ENCODE results near the gene HDAC9. TPM values are rescaled to one million over a fixed set of nuclear protein-coding genes. Genes with fewer than 3 reads are reported as not detected.
A peak's percentile ranks its signal among the peaks of the same experiment; 100 is the strongest.

Gene HDAC9
- under 1 TPM; 0.69 to 0.94 TPM for total RNA-seq

DNA sequence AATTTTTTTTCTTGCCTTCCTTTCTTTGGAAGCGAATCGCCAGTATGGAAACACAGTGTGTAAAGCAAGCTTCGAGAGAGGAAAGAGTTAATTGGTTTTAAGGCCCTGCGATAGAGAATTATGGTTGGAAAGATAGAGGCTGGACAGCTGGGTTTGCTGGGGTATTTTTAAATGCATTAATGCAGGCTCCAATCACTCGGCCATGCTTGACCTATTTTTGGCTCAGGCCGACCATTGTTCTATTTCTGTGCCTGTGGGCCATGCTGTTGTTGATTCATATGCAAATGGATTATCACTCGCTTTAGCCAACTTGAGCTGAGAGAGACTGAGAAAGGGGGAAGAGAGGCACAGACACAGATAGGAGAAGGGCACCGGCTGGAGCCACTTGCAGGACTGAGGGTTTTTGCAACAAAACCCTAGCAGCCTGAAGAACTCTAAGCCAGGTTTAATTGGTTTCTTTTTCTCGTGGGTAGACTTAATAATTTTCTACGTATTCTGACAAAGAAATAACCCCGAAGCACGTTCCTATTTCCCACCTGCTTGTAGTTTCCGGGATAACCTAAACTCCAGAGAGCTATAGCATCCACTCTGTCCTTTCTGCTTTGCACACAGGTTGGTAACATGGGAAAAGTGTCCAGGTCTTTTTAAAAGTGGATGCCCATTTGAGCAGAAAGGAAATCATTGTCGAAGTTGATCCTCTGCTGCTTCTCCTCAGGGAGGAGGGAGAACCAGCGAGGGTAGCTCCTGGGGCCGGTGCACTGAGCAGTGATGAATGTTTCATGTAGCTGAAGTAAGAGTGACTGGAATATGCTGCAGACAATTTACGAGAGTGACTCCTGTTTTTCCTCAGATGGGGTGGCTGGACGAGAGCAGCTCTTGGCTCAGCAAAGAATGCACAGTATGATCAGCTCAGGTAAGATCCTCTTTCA is at the start of gene HDAC9:
Gene HDAC9, plus strand, starts transcription at position 338 of the 929 bp plus-strand sequence. Its CDS starts 554 bp downstream, at position 892.
- H3K36me3 Mint-ChIP-seq (ENCODE audit: low read depth) = no peaks in the 10 kb centered on the region
- DNase-seq (no peak), ATAC-seq (no peak)
- no peaks in the 10 kb centered on the region for H3K9me3 Mint-ChIP-seq (ENCODE audit: low read depth)
- CTCF ChIA-PET = interaction anchor here (1.2 kb wide), 1 partner anchor 27 kb away, joined by 3 read pairs; no protein-coding TSS in a partner anchor
- intact Hi-C loops (cut with DNase I, micrococcal nuclease) = no loop called here
- peaks cover 9% of the 10 kb centered on the region for H3K27me3 Mint-ChIP-seq
- no peak within 1 kb of the TSS for H3K27ac Mint-ChIP-seq
- H3K4me3 Mint-ChIP-seq = peak within 1 kb of the TSS; percentile 6
- POLR2A ChIA-PET = no interaction called here
- H3K4me1 Mint-ChIP-seq = peaks cover 14% of the 10 kb centered on the region

DNA sequence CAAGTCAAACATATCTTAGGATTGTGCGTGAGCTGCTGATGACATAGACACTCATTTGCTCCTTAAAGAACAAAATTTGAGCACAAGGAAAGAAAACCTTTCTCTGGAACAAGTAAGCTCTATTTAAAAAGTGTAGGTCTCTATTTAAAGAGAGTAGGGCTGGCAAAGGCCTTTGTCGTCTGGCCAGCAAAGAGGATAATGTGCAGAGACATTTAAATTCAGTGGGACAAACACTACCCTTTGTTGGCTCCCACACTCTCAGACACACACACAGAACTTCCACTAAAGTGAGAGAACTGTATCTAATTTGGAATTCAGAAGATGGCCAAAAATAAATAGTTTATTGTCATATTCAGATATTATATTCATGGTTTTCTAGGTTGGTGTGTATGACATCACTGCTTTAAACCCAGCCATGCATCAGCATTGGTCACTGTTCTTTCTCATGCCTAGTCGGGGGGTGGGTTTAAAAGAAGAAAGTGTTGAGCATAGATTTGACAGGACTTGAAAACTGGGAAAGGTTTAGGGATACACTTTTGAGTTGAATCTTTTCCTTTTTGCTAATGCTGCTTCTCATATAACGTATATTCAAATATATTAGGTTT is 49.5 kb upstream of the HDAC9 start:
- Mint-ChIP-seq H3K4me3 (no peak overlapping the region), H3K9me3 (ENCODE audit: low read depth) (no peaks in the 10 kb centered on the region), H3K4me1 (no peaks in the 10 kb centered on the region), H3K36me3 (ENCODE audit: low read depth) (no peaks in the 10 kb centered on the region), H3K27ac (no peak overlapping the region), H3K27me3 (no peaks in the 10 kb centered on the region)
- intact Hi-C loops (cut with DNase I, micrococcal nuclease) = no loop called here
- no peak for DNase-seq
- ChIA-PET POLR2A (no interaction called here), CTCF (no interaction called here)
- ATAC-seq = no peak

DNA sequence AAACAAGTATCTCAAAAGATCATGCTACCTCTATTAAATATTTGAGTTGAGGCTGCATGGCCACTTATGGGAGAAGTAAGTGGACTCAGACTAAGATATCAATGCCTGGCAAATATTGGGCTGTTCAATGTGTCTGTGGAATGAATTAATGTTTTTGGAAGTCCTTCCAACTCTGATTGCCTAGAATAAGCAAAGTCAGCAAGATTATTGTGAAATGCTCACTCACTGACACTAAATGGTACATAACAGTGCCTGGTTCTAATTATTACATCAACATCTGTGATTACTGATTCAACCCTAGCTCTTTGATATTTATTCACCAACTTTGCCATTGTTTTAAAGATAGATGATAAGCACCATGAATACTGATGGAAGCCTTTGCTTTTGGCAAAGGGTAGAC is 45.5 kb upstream of the HDAC9 start:
- Mint-ChIP-seq H3K27ac (no peak overlapping the region), H3K27me3 (no peaks in the 10 kb centered on the region), H3K4me1 (no peaks in the 10 kb centered on the region), H3K9me3 (ENCODE audit: low read depth) (no peaks in the 10 kb centered on the region), H3K36me3 (ENCODE audit: low read depth) (no peaks in the 10 kb centered on the region), H3K4me3 (no peak overlapping the region)
- POLR2A ChIA-PET = no interaction called here
- CTCF ChIA-PET = interaction anchor here (0.6 kb wide), 1 partner anchor 99 kb away, joined by 3 read pairs; no protein-coding TSS in a partner anchor
- intact Hi-C loops (cut with DNase I, micrococcal nuclease) = no loop called here
- ATAC-seq (no peak), DNase-seq (no peak)

DNA sequence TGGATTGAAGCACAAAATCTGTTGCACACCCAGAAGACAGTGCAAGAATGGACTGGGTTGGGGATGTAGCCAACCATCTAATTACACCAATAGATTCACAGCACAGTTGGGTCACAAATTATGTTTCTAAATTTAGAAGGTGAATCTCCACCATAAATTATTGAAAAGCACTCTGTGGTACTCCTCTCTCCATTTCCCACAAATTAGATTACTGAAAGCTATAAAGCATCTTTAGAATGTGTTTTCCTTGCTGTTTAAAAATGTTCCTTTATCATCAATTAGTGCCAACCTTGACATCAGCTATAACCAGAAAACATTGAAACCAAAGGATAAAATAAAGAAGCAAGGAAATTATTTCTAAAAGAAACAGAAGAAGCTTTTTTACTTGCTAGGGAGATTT is 39.9 kb upstream of the HDAC9 start:
- H3K4me3 Mint-ChIP-seq = no peak overlapping the region
- no peaks in the 10 kb centered on the region for H3K9me3 Mint-ChIP-seq (ENCODE audit: low read depth)
- ChIA-PET CTCF (no interaction called here), POLR2A (no interaction called here)
- DNase-seq (no peak), ATAC-seq (no peak)
- H3K36me3 Mint-ChIP-seq (ENCODE audit: low read depth) = no peaks in the 10 kb centered on the region
- H3K4me1 Mint-ChIP-seq = no peaks in the 10 kb centered on the region
- intact Hi-C loops (cut with DNase I, micrococcal nuclease) = no loop called here
- H3K27ac Mint-ChIP-seq = no peak overlapping the region
- no peaks in the 10 kb centered on the region for H3K27me3 Mint-ChIP-seq

DNA sequence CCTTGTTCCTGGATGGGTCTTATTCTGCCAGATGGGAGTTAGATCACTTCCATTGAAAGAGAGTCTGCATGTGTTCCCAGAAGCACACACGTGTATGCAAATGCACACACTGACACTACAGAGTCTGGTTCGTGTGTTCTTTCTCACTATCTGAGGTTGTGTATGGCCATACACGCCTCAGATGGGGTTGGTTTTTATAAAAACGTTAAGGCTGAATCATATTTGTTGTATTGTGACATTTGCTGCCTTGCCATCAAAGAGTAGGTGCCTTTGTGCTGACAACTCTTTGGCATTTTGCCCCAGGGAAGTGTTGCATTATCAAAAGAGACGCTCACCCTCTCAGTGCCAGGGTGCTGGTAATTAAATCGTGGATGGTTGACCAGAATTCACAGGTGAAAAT is 37.7 kb upstream of the HDAC9 start:
- H3K27ac Mint-ChIP-seq = no peak overlapping the region
- no peaks in the 10 kb centered on the region for H3K4me1 Mint-ChIP-seq
- intact Hi-C loops (cut with DNase I, micrococcal nuclease) = no loop called here
- ATAC-seq (no peak), DNase-seq (no peak)
- ChIA-PET POLR2A (no interaction called here), CTCF (no interaction called here)
- no peaks in the 10 kb centered on the region for H3K36me3 Mint-ChIP-seq (ENCODE audit: low read depth)
- no peaks in the 10 kb centered on the region for H3K9me3 Mint-ChIP-seq (ENCODE audit: low read depth)
- no peaks in the 10 kb centered on the region for H3K27me3 Mint-ChIP-seq
- H3K4me3 Mint-ChIP-seq = no peak overlapping the region

DNA sequence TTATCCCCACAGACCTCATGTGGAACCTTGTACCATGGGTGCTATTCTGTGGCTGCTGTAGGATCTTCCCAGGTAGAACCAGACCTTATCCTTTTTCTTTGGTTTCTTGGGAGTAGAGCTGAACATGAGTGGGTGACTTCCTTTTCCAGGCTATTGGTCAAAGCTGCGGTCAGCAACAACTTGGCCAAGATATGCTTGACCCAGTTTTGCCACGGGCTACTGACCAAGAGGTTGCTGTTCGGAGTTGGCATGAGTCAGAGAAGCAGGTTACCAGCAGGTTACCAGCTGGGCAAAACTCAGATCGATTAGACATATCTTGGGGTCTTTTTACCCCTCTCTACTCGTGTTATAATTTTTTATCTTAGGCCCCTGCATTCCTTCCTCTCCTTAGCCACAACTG is 36.7 kb upstream of the HDAC9 start:
- Mint-ChIP-seq H3K36me3 (ENCODE audit: low read depth) (no peaks in the 10 kb centered on the region), H3K9me3 (ENCODE audit: low read depth) (no peaks in the 10 kb centered on the region), H3K27ac (no peak overlapping the region), H3K4me3 (no peak overlapping the region), H3K27me3 (no peaks in the 10 kb centered on the region), H3K4me1 (no peaks in the 10 kb centered on the region)
- no peak for ATAC-seq
- ChIA-PET POLR2A (no interaction called here), CTCF (no interaction called here)
- DNase-seq = no peak
- intact Hi-C loops (cut with DNase I, micrococcal nuclease) = no loop called here

DNA sequence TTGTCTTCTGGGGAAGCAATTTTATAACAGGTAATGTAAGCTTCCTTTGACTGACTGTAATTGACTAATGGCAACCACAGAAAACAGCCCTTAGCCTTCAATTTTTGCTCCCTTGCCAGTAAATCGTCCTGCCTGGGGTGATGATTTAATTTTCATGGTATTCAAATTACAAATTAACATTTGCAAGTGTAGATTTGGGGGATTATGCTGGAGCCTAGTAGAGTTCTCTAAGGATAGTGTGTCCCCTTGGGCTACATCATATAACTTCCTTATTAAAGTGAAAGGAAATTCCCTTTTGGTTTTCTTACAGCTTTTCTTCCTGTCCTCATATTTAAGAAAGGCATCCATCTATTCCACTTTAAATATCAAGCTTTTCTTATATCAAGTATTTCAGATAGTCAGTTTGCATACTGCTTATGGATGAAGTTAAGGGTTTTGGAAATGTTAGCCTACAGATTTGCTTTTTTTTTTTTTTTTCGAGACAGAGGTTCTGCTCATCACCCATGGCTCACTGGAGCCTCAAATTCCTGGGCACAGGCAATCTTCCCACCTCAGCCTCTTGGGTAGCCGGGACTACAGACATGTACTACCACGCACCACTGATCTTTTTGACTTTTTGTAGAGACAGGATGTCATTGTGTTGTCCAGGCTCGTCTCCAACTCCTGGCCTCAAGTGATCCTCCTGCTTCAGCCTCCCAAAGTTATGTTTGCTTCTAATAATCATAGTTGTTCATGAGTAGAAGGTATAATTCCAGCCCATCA is 35.9 kb upstream of the HDAC9 start:
- no peak for ATAC-seq
- ChIA-PET POLR2A (no interaction called here), CTCF (no interaction called here)
- H3K9me3 Mint-ChIP-seq (ENCODE audit: low read depth) = no peaks in the 10 kb centered on the region
- intact Hi-C loops (cut with DNase I, micrococcal nuclease) = no loop called here
- H3K4me3 Mint-ChIP-seq = no peak overlapping the region
- H3K27ac Mint-ChIP-seq = no peak overlapping the region
- no peaks in the 10 kb centered on the region for H3K36me3 Mint-ChIP-seq (ENCODE audit: low read depth)
- no peak for DNase-seq
- no peaks in the 10 kb centered on the region for H3K27me3 Mint-ChIP-seq
- no peaks in the 10 kb centered on the region for H3K4me1 Mint-ChIP-seq

DNA sequence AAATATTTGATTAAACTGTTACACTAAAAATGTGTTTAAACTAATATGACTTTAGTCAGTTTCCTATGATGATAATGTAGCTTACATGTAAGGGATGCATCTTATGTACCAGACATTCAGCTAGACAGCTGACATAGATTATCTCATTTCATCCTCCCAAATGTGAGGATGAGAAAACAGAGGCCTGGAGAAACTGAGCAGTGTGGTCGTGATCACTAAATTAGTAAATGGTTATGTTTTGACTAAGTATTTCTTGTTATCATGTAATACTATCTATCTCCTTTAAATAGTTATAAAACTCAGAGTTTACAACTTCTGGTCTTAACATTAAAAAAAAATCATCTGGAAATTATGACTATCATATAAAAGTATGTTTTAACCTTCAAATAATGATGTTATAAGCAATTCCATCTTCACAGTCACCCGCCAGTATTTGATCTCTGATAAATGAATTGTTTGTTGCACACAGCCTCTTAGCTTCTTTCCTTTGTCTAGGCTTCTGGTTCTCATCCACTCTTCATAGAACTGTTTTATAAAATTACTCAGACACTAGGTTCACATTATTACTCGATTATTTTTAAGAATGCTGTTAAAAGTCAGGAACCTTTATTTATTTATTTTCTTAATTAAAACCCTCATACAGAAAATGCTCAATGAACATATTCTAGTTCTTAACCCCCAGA is 33.6 kb upstream of the HDAC9 start:
- Mint-ChIP-seq H3K27me3 (no peaks in the 10 kb centered on the region), H3K36me3 (ENCODE audit: low read depth) (no peaks in the 10 kb centered on the region), H3K4me3 (no peak overlapping the region), H3K4me1 (no peaks in the 10 kb centered on the region), H3K27ac (no peak overlapping the region), H3K9me3 (ENCODE audit: low read depth) (no peaks in the 10 kb centered on the region)
- intact Hi-C loops (cut with DNase I, micrococcal nuclease) = no loop called here
- POLR2A ChIA-PET = no interaction called here
- ATAC-seq = no peak
- CTCF ChIA-PET = no interaction called here
- DNase-seq = no peak

DNA sequence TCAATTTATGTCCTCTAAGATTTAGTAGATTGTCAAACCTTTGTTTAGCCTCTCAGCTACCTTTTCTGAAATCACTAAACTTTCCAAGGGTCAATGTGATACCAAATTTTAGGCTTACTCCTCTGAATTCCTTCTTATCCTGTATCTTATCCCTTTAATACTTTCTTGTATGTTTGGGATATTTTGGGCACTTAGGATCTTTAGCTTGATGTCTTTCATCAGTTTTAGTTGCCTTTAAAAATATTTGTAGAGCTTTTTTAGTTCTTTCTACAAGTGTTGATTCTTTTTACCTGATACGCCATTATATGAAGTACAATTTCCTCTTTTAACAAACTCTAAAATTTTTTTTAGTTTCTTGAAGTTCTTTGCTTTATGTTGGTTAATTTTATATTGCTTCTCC is 30.7 kb upstream of the HDAC9 start:
- H3K27me3 Mint-ChIP-seq = no peaks in the 10 kb centered on the region
- ATAC-seq (no peak), DNase-seq (no peak)
- H3K9me3 Mint-ChIP-seq (ENCODE audit: low read depth) = no peaks in the 10 kb centered on the region
- no peak overlapping the region for H3K4me3 Mint-ChIP-seq
- POLR2A ChIA-PET = no interaction called here
- H3K27ac Mint-ChIP-seq = no peak overlapping the region
- no peaks in the 10 kb centered on the region for H3K36me3 Mint-ChIP-seq (ENCODE audit: low read depth)
- no peaks in the 10 kb centered on the region for H3K4me1 Mint-ChIP-seq
- intact Hi-C loops (cut with DNase I, micrococcal nuclease) = no loop called here
- CTCF ChIA-PET = no interaction called here

DNA sequence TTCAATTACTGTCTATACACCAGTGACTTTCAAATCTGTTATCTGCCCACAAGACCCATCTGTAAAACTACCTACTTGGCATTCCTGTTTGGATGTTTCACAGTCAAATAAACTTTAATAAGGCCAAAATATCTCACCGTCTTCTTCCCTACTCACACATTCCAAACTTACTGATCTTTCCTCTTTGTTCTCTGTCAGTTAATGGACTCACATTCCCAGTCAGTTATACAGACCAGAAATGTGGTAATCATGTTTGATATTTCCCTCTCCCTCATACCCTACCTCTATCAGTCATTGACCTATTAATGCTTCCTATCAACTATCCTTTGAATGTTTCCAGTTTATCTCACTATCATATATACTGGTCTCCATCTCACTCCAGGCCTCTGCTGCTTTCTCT is 28.5 kb upstream of the HDAC9 start:
- H3K4me1 Mint-ChIP-seq = no peaks in the 10 kb centered on the region
- CTCF ChIA-PET = no interaction called here
- no peaks in the 10 kb centered on the region for H3K27me3 Mint-ChIP-seq

DNA sequence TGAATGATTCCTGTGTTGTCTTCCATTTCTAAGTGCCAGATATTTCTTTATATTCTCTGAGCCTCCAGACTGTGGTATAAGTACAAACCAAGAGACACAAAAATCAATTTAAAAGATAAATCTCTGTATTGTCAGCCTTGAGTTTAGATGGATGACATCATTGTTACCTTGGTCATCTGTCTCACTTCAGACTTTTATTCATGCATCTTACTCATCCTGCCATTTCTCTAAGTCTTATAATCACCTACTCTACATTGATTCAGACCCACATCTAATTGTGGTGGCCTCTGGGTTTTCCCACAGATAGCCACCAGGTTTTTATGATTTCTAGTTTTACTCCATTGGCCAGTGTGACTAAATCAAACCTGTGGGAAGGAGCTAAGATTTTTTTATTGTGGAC is 26.8 kb upstream of the HDAC9 start:
- H3K4me3 Mint-ChIP-seq = no peak overlapping the region
- no peak overlapping the region for H3K27ac Mint-ChIP-seq
- H3K4me1 Mint-ChIP-seq = no peaks in the 10 kb centered on the region
- H3K36me3 Mint-ChIP-seq (ENCODE audit: low read depth) = no peaks in the 10 kb centered on the region
- intact Hi-C loops (cut with DNase I, micrococcal nuclease) = no loop called here
- ATAC-seq = no peak
- DNase-seq = no peak
- POLR2A ChIA-PET = no interaction called here
- H3K9me3 Mint-ChIP-seq (ENCODE audit: low read depth) = no peaks in the 10 kb centered on the region
- H3K27me3 Mint-ChIP-seq = no peaks in the 10 kb centered on the region
- CTCF ChIA-PET = no interaction called here

More for the DNA sequence above, 28.5 kb upstream of the HDAC9 start:
- no peak for ATAC-seq
- Mint-ChIP-seq H3K9me3 (ENCODE audit: low read depth) (no peaks in the 10 kb centered on the region), H3K36me3 (ENCODE audit: low read depth) (no peaks in the 10 kb centered on the region), H3K4me3 (no peak overlapping the region), H3K27ac (no peak overlapping the region)
- POLR2A ChIA-PET = no interaction called here
- intact Hi-C loops (cut with DNase I, micrococcal nuclease) = no loop called here
- DNase-seq = no peak

Measured in activated CD4-positive, alpha-beta T cell treated with anti-CD3 and anti-CD28 coated beads for 36 hours (primary cell).